Kidney epithelial cell (primary cell): ENCODE results near the gene MYH10. TPM values are rescaled to one million over a fixed set of nuclear protein-coding genes. Genes with fewer than 3 reads are reported as not detected.

Source experiments
- DNase-seq: peaks from one replicate; pipeline ENCODE4 v3.0.0-alpha.2; 2010; ENCODE audit warnings: low read depth
- H3K27me3 ChIP-seq: 2 replicates; pipeline ENCODE4 v1.6.0; 2011; ENCODE audit warnings: low read length; ENCODE audit not compliant: control insufficient read depth, insufficient read depth
- H3K36me3 ChIP-seq: 2 replicates; pipeline ENCODE4 v1.5.1; 2011; ENCODE audit warnings: low read length; ENCODE audit not compliant: control insufficient read depth, insufficient read depth
- H3K4me3 ChIP-seq: 2 replicates; pipeline ENCODE4 v1.5.1; 2011; ENCODE audit warnings: low read depth, mild to moderate bottlenecking, control low read depth, low read length
- total RNA-seq: library from RNA; depleted of rRNA; stranded (reverse); fragments of >200 nt; gene quantifications from 2 replicates; pipeline ENCODE4 v1.2.3, GENCODE V29; 2015
- TF ChIP-seq, protein P1 (sequence below): IDR thresholded peaks from 2 replicates; pipeline ENCODE4 v1.5.1; 2011; ENCODE audit warnings: mild to moderate bottlenecking, moderate library complexity, low read length, control low read depth, inconsistent platforms; ENCODE audit not compliant: insufficient read depth, poor library complexity, severe bottlenecking

MYH10 gene
- total RNA-seq, 1 donor from 2014 or later, result 90.5 TPM

DNA sequence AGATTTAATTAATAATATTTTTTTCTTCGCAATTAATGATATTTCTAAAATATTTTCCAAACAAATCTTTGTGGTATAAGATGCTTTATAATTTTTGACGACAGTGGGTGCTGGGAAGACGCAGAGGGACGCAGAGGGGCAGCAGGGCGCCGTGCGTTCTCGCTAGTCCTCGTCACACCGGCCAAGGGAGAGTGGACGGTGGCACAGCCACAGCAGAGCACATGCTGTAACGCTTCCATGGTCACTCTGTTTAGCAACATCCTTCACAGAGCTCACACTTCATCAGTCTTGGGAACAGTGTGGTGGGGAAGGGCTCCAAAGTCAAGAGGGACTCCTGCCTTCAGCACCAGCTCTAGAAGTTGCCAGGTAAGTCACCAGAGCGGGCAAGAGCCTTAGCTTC is 134.4 kb downstream of the MYH10 start:
- H3K4me3 ChIP-seq, result no peak overlapping the region
- DNase-seq, result no peak
- TF ChIP-seq, protein P1, sequence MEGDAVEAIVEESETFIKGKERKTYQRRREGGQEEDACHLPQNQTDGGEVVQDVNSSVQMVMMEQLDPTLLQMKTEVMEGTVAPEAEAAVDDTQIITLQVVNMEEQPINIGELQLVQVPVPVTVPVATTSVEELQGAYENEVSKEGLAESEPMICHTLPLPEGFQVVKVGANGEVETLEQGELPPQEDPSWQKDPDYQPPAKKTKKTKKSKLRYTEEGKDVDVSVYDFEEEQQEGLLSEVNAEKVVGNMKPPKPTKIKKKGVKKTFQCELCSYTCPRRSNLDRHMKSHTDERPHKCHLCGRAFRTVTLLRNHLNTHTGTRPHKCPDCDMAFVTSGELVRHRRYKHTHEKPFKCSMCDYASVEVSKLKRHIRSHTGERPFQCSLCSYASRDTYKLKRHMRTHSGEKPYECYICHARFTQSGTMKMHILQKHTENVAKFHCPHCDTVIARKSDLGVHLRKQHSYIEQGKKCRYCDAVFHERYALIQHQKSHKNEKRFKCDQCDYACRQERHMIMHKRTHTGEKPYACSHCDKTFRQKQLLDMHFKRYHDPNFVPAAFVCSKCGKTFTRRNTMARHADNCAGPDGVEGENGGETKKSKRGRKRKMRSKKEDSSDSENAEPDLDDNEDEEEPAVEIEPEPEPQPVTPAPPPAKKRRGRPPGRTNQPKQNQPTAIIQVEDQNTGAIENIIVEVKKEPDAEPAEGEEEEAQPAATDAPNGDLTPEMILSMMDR, result no peak
- H3K27me3 ChIP-seq, result no peaks in the 10 kb centered on the region
- no peaks in the 10 kb centered on the region for H3K36me3 ChIP-seq

DNA sequence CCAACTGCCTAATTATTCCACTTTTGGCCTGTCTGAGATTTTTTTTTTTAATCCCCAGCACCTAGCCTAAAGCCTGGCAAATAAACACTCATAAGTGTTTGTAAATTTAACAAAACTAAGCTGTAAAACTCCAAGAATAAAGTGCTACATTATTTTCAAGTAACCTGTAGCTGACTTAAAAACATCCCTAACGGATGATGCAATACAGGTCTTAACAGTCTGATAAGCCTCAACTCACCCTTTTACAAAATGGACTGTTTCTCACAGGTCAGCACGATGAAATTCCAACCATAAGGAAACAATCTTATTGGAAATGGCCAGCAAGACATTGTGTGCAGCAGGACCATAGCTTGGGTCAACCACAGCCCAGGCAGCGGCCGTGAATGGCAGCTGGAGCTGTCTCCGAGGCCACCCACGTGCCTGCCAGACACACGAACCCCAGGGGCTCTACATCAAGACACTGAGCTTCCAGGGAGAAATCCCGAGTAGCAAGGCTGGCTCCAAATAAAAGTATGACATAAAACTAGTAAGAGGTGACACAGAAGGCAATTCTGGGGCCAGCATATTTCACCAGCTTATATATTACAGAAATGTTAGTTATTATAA is 135.9 kb downstream of the MYH10 start:
- TF ChIP-seq, protein P1, result no peak
- H3K36me3 ChIP-seq, result no peaks in the 10 kb centered on the region
- DNase-seq, result no peak

DNA sequence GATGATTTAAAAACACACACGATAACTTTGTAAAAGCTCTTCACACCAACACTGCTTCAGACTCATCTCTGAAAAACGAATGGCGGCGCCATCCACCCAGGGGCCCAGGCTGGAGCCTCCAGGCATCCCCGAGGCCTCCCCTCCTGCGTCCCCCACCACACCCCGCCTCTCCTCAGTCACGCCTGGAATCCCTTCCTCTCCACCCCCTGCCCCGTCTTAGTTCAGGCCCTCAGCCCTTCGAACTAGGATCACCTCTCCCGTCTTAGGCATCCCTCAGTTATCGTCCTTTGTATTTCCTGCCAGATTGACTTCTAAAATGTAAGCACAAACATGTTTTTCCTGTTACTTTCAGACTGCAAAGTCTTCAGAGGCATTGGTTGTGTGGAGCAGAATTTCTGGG is 136.5 kb downstream of the MYH10 start:
- no peak for DNase-seq
- H3K4me3 ChIP-seq, result no peak overlapping the region
- no peaks in the 10 kb centered on the region for H3K36me3 ChIP-seq
- TF ChIP-seq, protein P1, result no peak
- no peaks in the 10 kb centered on the region for H3K27me3 ChIP-seq

More for the DNA sequence above, 135.9 kb downstream of the MYH10 start:
- Histone ChIP-seq H3K27me3 (no peaks in the 10 kb centered on the region), H3K4me3 (no peak overlapping the region)

DNA sequence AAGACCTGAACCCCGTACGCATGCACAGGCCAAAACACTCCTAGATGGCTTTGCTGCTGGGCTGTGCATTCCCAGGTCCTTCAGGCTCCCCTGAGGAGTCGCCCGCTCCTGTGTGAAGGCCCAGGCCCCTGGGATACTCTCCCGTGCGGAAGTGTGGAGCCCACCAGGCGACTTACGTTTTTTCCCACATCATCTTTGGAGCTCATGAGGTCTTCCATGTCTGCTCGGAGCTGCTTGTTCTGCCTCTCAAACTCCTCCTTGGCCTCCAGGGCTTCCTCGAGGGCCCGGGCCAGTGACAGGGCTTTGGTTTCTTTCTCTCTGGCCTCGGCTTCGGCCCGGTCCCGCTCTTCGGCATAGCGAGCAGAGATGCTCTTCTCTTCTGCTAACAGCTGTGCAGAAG is 138.4 kb downstream of the MYH10 start:
- DNase-seq, result no peak
- H3K4me3 ChIP-seq, result no peak overlapping the region
- no peaks in the 10 kb centered on the region for H3K36me3 ChIP-seq
- TF ChIP-seq, protein P1, result no peak
- no peaks in the 10 kb centered on the region for H3K27me3 ChIP-seq

DNA sequence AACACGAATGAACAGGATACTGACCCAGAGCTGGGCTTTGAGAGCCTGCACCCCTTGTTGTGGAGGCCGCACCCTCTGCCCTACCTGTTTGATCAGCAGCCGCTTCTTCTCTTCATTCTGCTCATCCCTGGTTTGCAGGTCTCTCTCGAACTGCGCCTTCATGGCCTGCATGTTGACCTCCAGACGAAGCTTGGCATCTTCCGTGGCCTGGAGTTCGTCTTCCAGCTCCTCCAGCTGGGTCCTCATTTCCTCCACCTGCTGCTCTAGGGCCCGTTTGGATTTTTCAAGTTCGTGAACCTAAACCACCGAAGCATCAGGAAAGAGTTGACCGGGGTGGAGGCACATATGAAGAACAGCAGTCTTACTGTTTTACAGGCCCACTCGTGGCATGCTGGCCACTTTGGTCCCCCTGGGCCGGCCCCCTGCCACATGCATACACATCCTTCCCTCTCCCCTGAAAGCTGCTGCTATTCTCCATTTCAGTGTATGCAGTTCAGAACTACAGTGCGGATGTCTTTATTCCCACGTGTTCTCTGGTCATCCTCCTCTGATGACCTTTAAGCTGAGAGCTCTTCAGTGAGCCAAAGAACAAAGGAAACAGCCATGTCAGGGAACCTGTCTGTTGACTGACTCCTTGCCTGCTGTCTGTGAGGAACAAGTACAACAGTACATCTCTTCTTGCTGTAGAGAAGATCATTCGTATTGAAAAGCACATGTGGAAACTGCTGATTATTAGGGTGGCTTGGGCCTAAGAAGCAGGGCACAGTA is 140.1 kb downstream of the MYH10 start:
- TF ChIP-seq, protein P1, result no peak
- H3K27me3 ChIP-seq, result no peaks in the 10 kb centered on the region
- no peak overlapping the region for H3K4me3 ChIP-seq
- DNase-seq, result no peak
- no peaks in the 10 kb centered on the region for H3K36me3 ChIP-seq
